ENCODE results near the gene TRPC6. TPM values are rescaled to one million over a fixed set of nuclear protein-coding genes. Genes with fewer than 3 reads are reported as not detected.

The TRPC6 gene
- total and polyA plus RNA-seq, 2 of the 8 experiments (the other 6 are each of a cell fraction or from before 2014, with no cell fraction given): 0.26 to 0.39 TPM

GRCh38 chr11:101552888-101553287, 30.9 kb downstream of the TRPC6 start:
- Histone ChIP-seq H3K23me2 (ENCODE audit: low read depth, low read length) (no peaks in the 10 kb centered on the region), H3K56ac (replicated peaks; ENCODE audit: insufficient read length, low read depth, low read length) (no peak overlapping the region), H2BK12ac (ENCODE audit: low read depth, low read length) (no peak overlapping the region), H3K27ac (ENCODE audit: low read depth, low read length) (no peak overlapping the region), H2BK20ac (ENCODE audit: low read length) (no peak overlapping the region), H2BK15ac (ENCODE audit: low read length) (no peak overlapping the region), H3K79me1 (ENCODE audit: low read depth, low read length) (no peaks in the 10 kb centered on the region), H2BK120ac (replicated peaks; ENCODE audit: low read depth, low read length) (no peak overlapping the region), H3K36me3 (ENCODE audit: control insufficient read depth in 2 of 4, insufficient read depth in 4 of 4, low read length in 3 of 4) (no peaks in the 10 kb centered on the region), H4K8ac (ENCODE audit: extremely low read depth, insufficient read depth, low read length) (no peak overlapping the region), H2AK5ac (ENCODE audit: low read depth, low read length) (no peak overlapping the region), H3K27me3 (replicated peaks in 1 of 4; ENCODE audit: control insufficient read depth in 3 of 4, extremely low read depth in 1 of 4, insufficient read depth in 3 of 4, low read length in 3 of 4) (no peaks in the 10 kb centered on the region), H3K9me3 (ENCODE audit: insufficient read depth in 2 of 2, low read depth in 1 of 2, low read length in 1 of 2) (no peaks in the 10 kb centered on the region), H3K14ac (ENCODE audit: insufficient read length) (no peak overlapping the region), H2AFZ (ENCODE audit: low read length) (no peak overlapping the region), H4K20me1 (replicated peaks in 1 of 2; ENCODE audit: control insufficient read depth in 1 of 2, insufficient read depth in 2 of 2, low read length in 2 of 2) (no peaks in the 10 kb centered on the region), H3K4me1 (replicated peaks in 1 of 4; ENCODE audit: control insufficient read depth in 3 of 4, insufficient read depth in 4 of 4, low read length in 3 of 4) (no peaks in the 10 kb centered on the region), H3K4ac (replicated peaks; ENCODE audit: insufficient read length, low read depth, low read length) (no peak overlapping the region), H4K5ac (ENCODE audit: insufficient read length, low read depth, low read length) (no peak overlapping the region), H3K4me3 (ENCODE audit: extremely low read depth in 1 of 4, insufficient read depth in 2 of 4, low read depth in 3 of 4, low read length in 4 of 4) (no peak overlapping the region), H2BK5ac (ENCODE audit: low read depth, low read length) (no peak overlapping the region), H3K23ac (ENCODE audit: insufficient read length) (no peak overlapping the region), H3K18ac (ENCODE audit: extremely low read depth, low read length) (no peak overlapping the region), H3K9ac (replicated peaks in 1 of 4; ENCODE audit: extremely low read depth in 1 of 4, low read depth in 3 of 4, low read length in 3 of 4) (no peak overlapping the region), H3K4me2 (ENCODE audit: insufficient read depth in 1 of 2, low read depth in 2 of 2, low read length in 2 of 2) (no peak overlapping the region), H3K79me2 (ENCODE audit: control insufficient read depth in 1 of 2, insufficient read depth in 2 of 2, low read length in 2 of 2) (no peaks in the 10 kb centered on the region), H4K91ac (replicated peaks; ENCODE audit: insufficient read length, low read length) (no peak overlapping the region)
- DNase-seq (ENCODE audit: low read depth in 1 of 2, low spot score in 2 of 2): no peak
- no peak for FAIRE-seq
- POLR2A ChIA-PET (ENCODE audit: partially characterized antibody): no interaction called here
- WGBS, 2 experiments (ENCODE audit: extremely low coverage in 1 of 2, insufficient coverage in 1 of 2, insufficient read length in 1 of 2, insufficient replicate concordance in 2 of 2, low coverage in 1 of 2, low lambda C conversion rate in 2 of 2, missing lambda C conversion rate in 1 of 2): 83% methylated on average over 2 of the region's 2 CpGs; no CpG with 5 or more reads in 1 of the 2 experiments
- CTCF ChIA-PET (ENCODE audit: partially characterized antibody): interaction anchor here (0.8 to 1.3 kb wide), 3 partner anchors 10 to 455 kb away, joined by 3 to 4 read pairs (median 3); no protein-coding TSS in a partner anchor
- no peak for TF ChIP-seq TCF12 (IDR thresholded peaks at IDR 0.05; ENCODE audit: low read depth, low read length)
